Activated CD4-positive, CD25-positive, alpha-beta regulatory T cell treated with anti-CD3 and anti-CD28 coated beads, Interleukin-2, amount 50 U/mL, for 24 hours (primary cell): ENCODE data around the gene LACTB.
"Not testable (repeated sequence)": the region's sequence is repeated elsewhere in the genome, so short reads cannot be mapped to it uniquely, and the experiment has no call there.

ENCODE experiments used
- ATAC-seq, 2 donors: fragments of 150-1000 bp; cut with Tn5 transposase; one replicate each; pipeline ENCODE4 v1.10.0; 2021; ENCODE audit warnings: mild to moderate bottlenecking in 1 of 2, moderate library complexity in 1 of 2

The LACTB gene

DNA sequence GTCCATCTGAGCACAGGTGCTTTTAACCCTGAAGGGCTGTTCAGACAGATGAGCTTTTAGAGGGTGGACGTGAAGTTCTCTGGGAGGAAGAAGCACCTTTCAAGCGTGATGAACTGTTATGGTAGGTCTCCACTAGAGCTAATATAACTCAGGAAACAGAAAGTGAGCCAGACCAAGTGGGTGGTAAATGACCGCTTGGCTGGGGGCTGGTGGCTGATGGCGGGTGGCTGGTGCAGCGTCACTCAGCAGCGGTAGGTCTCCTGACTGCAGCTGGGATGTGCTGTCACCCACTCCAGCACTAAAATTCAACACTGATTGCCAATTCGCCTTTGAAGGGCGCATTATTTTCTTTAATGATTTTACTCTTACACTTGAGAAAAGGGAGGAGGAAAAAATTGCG, 31.2 kb upstream of the LACTB start:
- ATAC-seq = no peak

DNA sequence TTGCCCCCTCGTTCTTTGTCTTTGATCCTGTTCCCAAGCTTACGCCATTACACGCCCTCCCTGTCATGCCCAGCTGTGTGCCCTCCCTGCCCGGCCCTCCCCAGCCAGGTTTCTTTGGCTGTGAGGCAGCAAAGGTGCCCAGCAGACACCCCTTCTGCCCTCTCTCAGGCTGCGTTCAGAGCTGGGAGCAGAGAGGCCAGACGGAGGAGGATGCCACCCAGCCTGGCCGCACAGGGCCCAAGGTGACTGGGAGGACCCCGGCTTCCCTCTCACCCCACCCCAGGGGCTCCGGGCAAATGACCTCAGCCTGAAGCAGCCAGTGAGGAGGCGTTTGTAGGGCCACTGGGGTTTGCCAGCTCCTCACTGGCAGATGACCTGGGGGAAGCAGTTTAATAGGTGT, 30.8 kb upstream of the LACTB start:
- no peak for ATAC-seq

GRCh38 chr15:63091679-63092446, 29.8 kb upstream of the LACTB start:
- ATAC-seq = no peak

DNA sequence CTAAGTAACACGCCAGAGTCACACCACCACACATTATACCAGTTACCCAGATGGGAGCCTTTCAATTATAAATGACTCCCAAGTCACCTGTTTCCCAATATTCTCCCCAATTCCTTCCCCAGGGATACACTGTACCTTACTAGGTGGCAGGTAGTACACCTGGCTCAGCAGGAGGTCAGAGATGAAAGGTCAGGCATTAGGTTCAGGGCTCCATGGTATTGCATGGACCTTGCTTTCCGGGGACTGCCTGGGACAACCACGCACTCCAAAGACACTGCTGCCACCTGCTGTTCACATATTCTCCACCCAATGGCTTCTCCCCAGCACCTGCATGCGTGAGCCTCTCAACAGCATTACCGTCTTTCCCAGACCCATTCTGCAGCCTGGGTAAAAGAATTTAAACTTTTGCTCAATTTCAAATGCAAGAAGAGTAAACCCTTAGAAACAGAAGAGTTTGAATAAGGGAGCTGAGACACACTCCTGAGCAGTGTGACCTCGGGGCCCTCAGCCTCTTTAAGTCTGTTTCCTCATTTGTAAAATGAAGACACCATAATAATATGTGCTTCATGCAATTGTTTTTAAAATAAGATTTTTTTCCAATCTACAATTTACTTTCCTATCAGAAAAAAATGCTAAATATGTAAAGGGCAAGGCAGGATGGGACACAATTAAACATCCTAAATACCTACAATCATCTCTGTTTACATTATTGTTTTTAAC, 28.0 kb upstream of the LACTB start:
- peak; percentile 85 to 91 for ATAC-seq

DNA sequence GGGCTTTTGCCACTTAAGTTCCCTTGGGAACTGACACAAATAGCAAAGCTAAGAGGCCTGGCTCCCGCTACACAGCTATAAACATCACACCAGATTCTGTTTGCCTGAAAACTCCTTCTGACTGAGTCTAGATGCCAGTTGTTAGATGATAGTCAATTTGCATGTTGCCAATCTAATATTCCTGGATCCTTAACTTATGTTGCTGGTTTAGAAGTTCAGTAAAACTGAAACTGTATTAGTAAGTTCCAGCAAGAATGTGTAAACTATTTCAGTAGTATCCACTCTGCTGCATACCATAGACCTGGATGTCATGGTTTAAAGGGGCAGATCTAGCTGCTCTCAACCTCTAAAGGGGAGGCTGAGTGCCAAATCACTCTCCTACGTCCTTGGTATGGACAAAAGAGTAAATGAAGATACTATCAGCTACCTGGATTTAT, 27.1 kb upstream of the LACTB start:
- ATAC-seq = no peak

GRCh38 chr15:63096178-63096577, 25.5 kb upstream of the LACTB start:
- ATAC-seq = no peak

GRCh38 chr15:63098901-63099300, 22.8 kb upstream of the LACTB start:
- not testable (repeated sequence) for ATAC-seq

- ATAC-seq = not testable (repeated sequence)
Measured at GRCh38 chr15:63099581-63099980, 22.1 kb upstream of the LACTB start.

GRCh38 chr15:63103416-63103815, 18.2 kb upstream of the LACTB start:
- ATAC-seq = no peak

DNA sequence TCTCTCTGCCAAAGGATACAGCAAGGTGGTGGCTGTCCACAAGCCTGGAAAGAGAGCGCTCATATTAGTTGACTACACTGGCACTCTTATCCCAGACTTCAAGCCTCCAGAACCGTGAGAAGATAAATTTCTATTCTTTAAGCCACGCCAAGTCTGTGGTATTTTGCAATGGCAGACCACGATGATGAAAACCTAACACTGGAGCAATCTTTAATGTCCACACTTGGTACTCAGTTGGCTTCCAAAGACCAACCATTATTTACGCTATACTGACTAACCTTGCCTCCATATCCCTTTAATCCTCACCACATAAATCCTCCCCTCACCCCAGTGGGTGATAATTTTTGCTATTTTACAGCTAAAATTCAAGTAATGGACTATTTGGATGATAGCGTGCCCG, 16.9 kb upstream of the LACTB start:
- ATAC-seq = no peak

DNA sequence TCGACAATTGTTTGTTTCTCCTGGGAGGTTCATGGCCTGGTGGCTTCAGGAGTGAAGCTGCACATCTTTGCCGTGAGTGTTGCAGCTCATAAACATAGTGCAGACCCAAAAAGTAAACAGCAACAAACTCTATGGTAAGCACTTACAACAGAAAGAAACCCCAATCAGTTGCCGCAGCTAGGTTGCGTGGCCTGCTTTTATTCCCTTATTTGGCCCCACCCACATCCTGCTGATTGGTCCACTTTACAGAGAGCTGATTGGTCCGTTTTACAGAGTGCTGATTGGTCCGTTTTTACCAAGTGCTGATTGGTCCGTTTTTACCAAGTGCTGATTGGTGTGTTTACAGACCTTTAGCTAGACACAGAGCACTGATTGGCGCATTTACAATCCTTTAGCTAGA, 16.3 kb upstream of the LACTB start:
- ATAC-seq = not testable (repeated sequence)

DNA sequence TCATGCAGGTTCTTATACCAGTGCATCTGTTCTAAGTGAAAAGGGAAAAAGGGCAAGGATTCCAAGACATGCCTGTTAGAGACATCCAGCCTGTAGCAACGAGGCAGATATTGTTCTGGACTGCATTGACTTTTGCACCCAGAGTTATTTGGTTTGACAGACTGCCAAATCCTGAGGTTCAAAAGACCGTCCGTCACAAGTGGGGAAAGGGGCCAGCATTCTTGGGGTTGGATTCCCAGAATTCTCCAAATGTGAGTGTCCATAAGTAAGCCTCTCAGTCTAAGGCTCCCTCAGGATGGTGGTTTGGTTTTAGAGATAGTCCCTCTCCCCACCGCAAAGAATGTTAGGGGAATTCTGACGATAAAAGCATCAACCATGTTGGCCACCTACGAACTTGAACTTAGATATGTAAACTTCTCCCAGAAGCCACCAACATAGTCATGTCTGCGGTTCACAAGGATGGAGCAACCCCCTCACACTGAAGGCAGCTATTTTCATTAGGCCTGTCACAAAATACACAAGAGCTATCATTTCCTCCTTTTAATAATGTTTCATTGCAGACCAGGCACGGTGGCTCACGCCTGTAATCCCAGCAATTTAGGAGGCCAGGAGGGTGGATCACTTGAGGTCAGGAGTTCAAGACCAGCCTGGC, 13.6 kb upstream of the LACTB start:
- no peak for ATAC-seq

DNA sequence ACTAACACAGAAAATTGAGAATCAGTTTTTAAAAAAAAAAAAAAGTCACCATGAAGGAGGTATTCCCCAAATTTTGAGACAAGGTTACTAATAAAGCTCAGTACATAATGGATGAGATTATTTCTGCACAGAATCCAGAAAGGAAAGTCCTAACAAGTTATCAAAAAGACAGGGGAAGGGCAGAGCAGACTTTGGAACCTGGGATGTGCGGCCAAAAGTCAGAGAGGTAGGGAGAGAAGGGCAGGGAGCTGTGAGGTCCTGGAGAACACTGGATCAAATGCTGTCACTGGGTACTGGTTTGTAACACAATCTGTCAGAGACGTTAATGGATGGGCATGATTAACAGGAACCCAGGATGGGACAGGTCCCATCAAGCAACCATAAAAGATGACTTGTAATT, 12.2 kb upstream of the LACTB start:
- no peak for ATAC-seq

DNA sequence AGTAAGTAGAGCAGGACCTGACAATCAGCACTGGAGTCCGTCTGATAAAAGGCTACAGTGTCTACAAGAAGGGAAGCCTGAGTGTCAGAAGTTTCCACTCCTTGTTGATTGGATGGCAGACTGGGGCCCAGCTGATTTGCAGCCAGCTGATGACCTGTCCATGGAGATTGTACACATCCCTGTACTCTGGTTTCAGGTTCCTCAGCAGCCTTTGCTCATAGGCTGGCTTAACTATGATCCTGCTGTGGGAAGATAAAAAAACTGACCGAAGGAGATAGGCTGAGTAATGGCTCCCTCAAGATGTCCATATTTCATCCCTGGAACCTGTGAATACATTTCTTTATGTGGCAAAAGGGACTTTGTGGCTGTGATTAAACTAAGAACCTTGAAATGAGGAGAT, 11.7 kb upstream of the LACTB start:
- ATAC-seq = no peak

DNA sequence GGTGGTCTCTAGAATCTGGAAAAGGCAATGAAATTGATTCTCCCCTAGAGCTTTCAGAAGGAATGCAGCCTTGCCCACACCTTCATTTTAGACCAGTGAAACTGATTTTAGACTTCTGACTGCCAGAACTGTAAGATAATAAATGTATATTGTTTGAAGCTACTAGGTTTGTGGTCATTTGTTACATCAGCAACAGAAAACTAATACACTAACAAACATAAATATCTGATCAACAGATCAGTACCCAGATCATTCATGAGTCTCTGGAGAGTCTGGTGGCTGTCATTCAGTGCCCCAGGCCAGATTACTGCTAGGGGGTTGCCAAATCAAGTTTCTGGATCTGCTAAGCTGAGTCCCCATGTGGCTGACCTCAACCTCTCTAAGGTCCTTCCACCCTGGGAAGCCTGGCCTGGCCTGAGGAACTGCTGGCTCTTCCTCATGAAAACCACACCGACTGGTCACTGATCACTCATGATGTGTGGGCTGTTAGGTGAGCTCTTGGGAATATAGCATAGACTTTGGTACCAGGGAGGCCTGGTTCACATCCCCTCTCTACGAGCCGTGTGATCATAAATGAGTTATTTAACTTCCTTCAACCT, 11.1 kb upstream of the LACTB start:
- ATAC-seq = no peak

- ATAC-seq = no peak
Measured at GRCh38 chr15:63111481-63111880, 10.2 kb upstream of the LACTB start.

GRCh38 chr15:63112871-63113270, 8.8 kb upstream of the LACTB start:
- no peak for ATAC-seq

GRCh38 chr15:63114465-63114864, 7.2 kb upstream of the LACTB start:
- ATAC-seq = no peak

DNA sequence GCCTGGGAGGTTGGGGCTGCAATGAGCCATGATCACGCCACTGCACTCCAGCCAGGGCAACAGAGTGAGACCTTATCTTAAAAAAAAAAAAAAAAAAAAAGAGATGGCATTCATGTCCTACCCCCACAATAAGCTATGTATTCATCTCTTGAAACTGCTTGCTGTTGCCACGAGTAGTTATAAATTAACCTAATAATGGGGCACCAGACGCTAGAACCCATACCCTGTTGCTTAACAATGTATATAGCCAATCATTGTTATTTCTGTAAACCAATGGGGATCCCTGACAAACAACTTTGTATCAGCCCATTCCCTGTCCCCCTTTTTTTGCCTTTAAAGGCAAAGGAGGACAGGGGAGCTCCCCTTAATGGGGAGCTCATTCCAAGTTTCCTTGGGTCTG, 2.8 kb upstream of the LACTB start:
- no peak for ATAC-seq

DNA sequence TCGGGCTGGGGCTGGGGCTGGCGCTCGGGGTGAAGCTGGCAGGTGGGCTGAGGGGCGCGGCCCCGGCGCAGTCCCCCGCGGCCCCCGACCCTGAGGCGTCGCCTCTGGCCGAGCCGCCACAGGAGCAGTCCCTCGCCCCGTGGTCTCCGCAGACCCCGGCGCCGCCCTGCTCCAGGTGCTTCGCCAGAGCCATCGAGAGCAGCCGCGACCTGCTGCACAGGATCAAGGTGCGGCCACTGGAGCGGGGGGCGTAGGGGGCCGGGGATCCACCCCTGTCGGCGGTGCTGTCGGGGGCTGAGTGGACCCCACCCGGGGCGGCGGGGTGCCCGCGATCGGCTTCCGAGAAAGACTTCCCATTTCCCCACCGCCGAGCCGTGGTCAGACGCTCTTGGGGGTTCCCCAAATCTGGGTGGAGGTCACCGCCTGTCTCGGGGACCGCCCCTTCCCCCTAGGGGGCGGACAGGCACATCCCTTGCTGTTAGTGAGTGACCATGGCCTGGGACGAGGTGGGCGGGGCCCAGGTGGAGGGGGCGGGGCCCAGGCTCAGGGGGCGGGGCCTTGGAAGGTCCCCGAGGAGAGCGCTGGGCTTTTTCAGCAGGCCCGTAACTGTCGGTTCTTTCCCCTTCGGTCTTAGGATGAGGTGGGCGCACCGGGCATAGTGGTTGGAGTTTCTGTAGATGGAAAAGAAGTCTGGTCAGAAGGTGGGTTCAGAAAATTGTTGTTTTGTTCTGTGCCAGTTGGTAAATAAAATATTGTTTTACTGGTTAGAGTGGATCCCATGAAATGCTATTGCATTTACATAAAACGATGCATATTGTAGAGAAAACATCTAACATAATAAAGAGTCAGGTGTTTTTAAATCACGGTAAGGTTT, 578 bp downstream of the LACTB start:
- ATAC-seq = peak; percentile 82 to 88

DNA sequence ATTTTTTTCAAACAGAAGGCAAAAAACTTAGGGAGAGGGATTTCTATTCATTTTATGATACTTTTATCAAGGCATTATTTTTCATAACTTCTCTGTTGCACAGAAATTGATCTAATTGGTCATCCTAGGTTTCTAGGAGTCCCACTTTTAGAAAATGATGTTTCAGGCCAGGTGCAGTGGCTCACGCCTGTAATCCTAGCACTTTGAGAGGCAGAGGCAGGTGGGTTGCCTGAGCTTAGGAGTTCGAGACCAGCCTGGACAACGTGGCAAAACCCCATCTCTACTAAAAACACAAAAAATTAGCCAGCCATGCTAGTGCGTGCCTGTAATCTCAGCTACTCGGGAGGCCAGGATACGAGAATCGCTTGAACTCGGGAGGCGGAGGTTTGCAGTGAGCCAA, 2.8 kb downstream of the LACTB start:
- ATAC-seq = no peak

GRCh38 chr15:63126726-63127125, 5.1 kb downstream of the LACTB start:
- ATAC-seq = no peak
